Lower lobe of right lung (tissue), 2 donors: Measurements from ENCODE around the gene NEBL. TPM values are rescaled to one million over a fixed set of nuclear protein-coding genes. Genes with fewer than 3 reads are reported as not detected.

Experiments used
- ATAC-seq, 2 donors: fragments of 200-7000 bp; cut with Tn5 transposase; one replicate each; pipeline ENCODE4 v1.9.1; 2020 to 2022; ENCODE audit warnings: mild to moderate bottlenecking in 2 of 2, moderate library complexity in 2 of 2
- DNase-seq: peaks from one replicate; pipeline ENCODE4 v3.0.0-alpha.2; 2020
- H3K27ac ChIP-seq: fragments of 200-600 bp; one replicate; pipeline ENCODE4 v1.8.0; 2022
- H3K27me3 ChIP-seq: fragments of 200-600 bp; one replicate; pipeline ENCODE4 v1.8.0; 2022; ENCODE audit warnings: low read depth
- H3K36me3 ChIP-seq: fragments of 200-600 bp; one replicate; pipeline ENCODE4 v1.8.0; 2022; ENCODE audit warnings: mild to moderate bottlenecking
- H3K4me1 ChIP-seq: fragments of 200-600 bp; one replicate; pipeline ENCODE4 v1.8.0; 2022
- H3K4me3 ChIP-seq: fragments of 200-600 bp; one replicate; pipeline ENCODE4 v1.8.0; 2022; ENCODE audit warnings: mild to moderate bottlenecking
- H3K9me3 ChIP-seq: fragments of 200-600 bp; one replicate; pipeline ENCODE4 v1.8.0; 2022
- CTCF ChIP-seq: fragments of 200-600 bp; IDR thresholded peaks from one replicate; pipeline ENCODE4 v1.8.0; 2022; ENCODE audit warnings: antibody characterized with exemption, mild to moderate bottlenecking
- intact Hi-C: fragments of 100-400 bp; cut with DNase I; formaldehyde crosslinking; loops from one replicate; pipeline ENCODE4 v1.11.0; 2022
- total RNA-seq: library from RNA; stranded (reverse); fragmentation: NEBNext Ultra II Directional; extraction: Animal tissue kit (Norgen Biotek cat#: 25700); gene quantifications from one replicate; pipeline ENCODE4 v1.2.1, GENCODE V29; 2021
- donor health status: DM: no; HTN: yes; CAD: no; lungs with severe emphysema.

The NEBL gene
- total RNA-seq, 1 donor from 2014 or later, result 96.4 TPM

GRCh38 chr10:20912969-20913368, 15.9 kb upstream of the NEBL start:
- Histone ChIP-seq H3K27me3 (no peaks in the 10 kb centered on the region), H3K27ac (no peak overlapping the region), H3K4me1 (no peaks in the 10 kb centered on the region), H3K4me3 (no peak overlapping the region), H3K9me3 (no peaks in the 10 kb centered on the region), H3K36me3 (peaks cover 7% of the 10 kb centered on the region)
- intact Hi-C loops, result no loop called here
- DNase-seq (no peak), ATAC-seq (no peak)
- TF ChIP-seq CTCF, result no peak

GRCh38 chr10:20911626-20912025, 14.5 kb upstream of the NEBL start:
- H3K4me1 ChIP-seq, result no peaks in the 10 kb centered on the region
- ATAC-seq (no peak), DNase-seq (no peak)
- TF ChIP-seq CTCF, result no peak
- peaks cover 7% of the 10 kb centered on the region for H3K36me3 ChIP-seq
- H3K27ac ChIP-seq, result no peak overlapping the region
- no peak overlapping the region for H3K4me3 ChIP-seq
- intact Hi-C loops, result no loop called here
- H3K27me3 ChIP-seq, result no peaks in the 10 kb centered on the region
- no peaks in the 10 kb centered on the region for H3K9me3 ChIP-seq

GRCh38 chr10:20909801-20910200, 12.7 kb upstream of the NEBL start:
- Histone ChIP-seq H3K27ac (no peak overlapping the region), H3K4me3 (no peak overlapping the region), H3K9me3 (no peaks in the 10 kb centered on the region), H3K27me3 (no peaks in the 10 kb centered on the region), H3K4me1 (no peaks in the 10 kb centered on the region), H3K36me3 (peaks cover 7% of the 10 kb centered on the region)
- DNase-seq (no peak), ATAC-seq (no peak)
- no peak for TF ChIP-seq CTCF
- intact Hi-C loops, result no loop called here

- no peak for DNase-seq
- H3K27me3 ChIP-seq, result no peaks in the 10 kb centered on the region
- H3K27ac ChIP-seq, result no peak overlapping the region
- ATAC-seq, result no peak
- H3K9me3 ChIP-seq, result no peaks in the 10 kb centered on the region
- H3K36me3 ChIP-seq, result peaks cover 7% of the 10 kb centered on the region
- intact Hi-C loops, result no loop called here
- no peaks in the 10 kb centered on the region for H3K4me1 ChIP-seq
- no peak overlapping the region for H3K4me3 ChIP-seq
- no peak for TF ChIP-seq CTCF
Observed at GRCh38 chr10:20908391-20908790, 11.3 kb upstream of the NEBL start.

GRCh38 chr10:20903635-20904390, 6.7 kb upstream of the NEBL start:
- H3K27me3 ChIP-seq, result no peaks in the 10 kb centered on the region
- H3K27ac ChIP-seq, result no peak overlapping the region
- DNase-seq (no peak), ATAC-seq (no peak)
- H3K9me3 ChIP-seq, result no peaks in the 10 kb centered on the region
- H3K4me3 ChIP-seq, result no peak overlapping the region
- H3K36me3 ChIP-seq, result no peaks in the 10 kb centered on the region
- intact Hi-C loops, result no loop called here
- no peaks in the 10 kb centered on the region for H3K4me1 ChIP-seq
- no peak for TF ChIP-seq CTCF
